ENCODE data around the gene PIBF1. TPM values are rescaled to one million over a fixed set of nuclear protein-coding genes. Genes with fewer than 3 reads are reported as not detected.
"Not testable (repeated sequence)": the region's sequence is repeated elsewhere in the genome, so short reads cannot be mapped to it uniquely, and the experiment has no call there.

The PIBF1 gene
- total RNA-seq, 6 experiments from 2014 or later = 5.3 to 10.9 (median 7.8) TPM

GRCh38 chr13:72763411-72763810 lies 18.5 kb upstream of the PIBF1 start:
- 86% methylated on average over 2 of the region's 2 CpGs for WGBS (ENCODE audit: insufficient coverage, low coverage, low lambda C conversion rate, missing lambda C conversion rate)
- no peak overlapping the region for H3K27ac ChIP-seq
- no peaks in the 10 kb centered on the region for H3K27me3 ChIP-seq
- ATAC-seq = no peak
- peaks cover 7 to 100% (median 59%) of the 10 kb centered on the region in 4 donors for H3K36me3 ChIP-seq
- H3K4me3 ChIP-seq = no peak overlapping the region
- H3K4me1 ChIP-seq = no peaks in the 10 kb centered on the region
- no peak for DNase-seq
- intact Hi-C loops (cut with DNase I) = no loop called here
- TF ChIP-seq POLR2A (IDR thresholded peaks at IDR 0.05) (no peak), CTCF (IDR thresholded peaks at IDR 0.05) (no peak)
- H3K9me3 ChIP-seq = no peaks in the 10 kb centered on the region

- H3K36me3 ChIP-seq = peaks cover 16 to 90% (median 52%) of the 10 kb centered on the region in 4 donors
- WGBS (ENCODE audit: insufficient coverage, low coverage, low lambda C conversion rate, missing lambda C conversion rate) = 71% methylated on average over 2 of the region's 2 CpGs
Measured at GRCh38 chr13:72774019-72774418, 7.9 kb upstream of the PIBF1 start.

GRCh38 chr13:72782717-72783116 lies 784 bp downstream of the PIBF1 start:
- DNase-seq (no peak), ATAC-seq (no peak)
- peak overlapping the region in 1 of 3 donors; percentile 45 for H3K27ac ChIP-seq
- H3K4me1 ChIP-seq = peaks cover 0 to 24% (median 7%) of the 10 kb centered on the region in 4 donors
- no peaks in the 10 kb centered on the region for H3K9me3 ChIP-seq
- H3K27me3 ChIP-seq = no peaks in the 10 kb centered on the region
- 0% methylated on average over 7 of the region's 7 CpGs for WGBS (ENCODE audit: insufficient coverage, low coverage, low lambda C conversion rate, missing lambda C conversion rate)
- TF ChIP-seq CTCF (IDR thresholded peaks at IDR 0.05) (no peak), POLR2A (IDR thresholded peaks at IDR 0.05) (no peak)
- intact Hi-C loops (cut with DNase I) = no loop called here
- H3K4me3 ChIP-seq = peak overlapping the region; percentile 87 to 97 (median 92)
- H3K36me3 ChIP-seq = peaks cover 0 to 6% (median 2%) of the 10 kb centered on the region in 4 donors

More at GRCh38 chr13:72774019-72774418, 7.9 kb upstream of the PIBF1 start:
- TF ChIP-seq POLR2A (IDR thresholded peaks at IDR 0.05) (no peak), CTCF (IDR thresholded peaks at IDR 0.05) (no peak)
- Histone ChIP-seq H3K9me3 (no peaks in the 10 kb centered on the region), H3K4me3 (no peak overlapping the region), H3K4me1 (peaks cover 0 to 4% (median 0%) of the 10 kb centered on the region in 4 donors), H3K27me3 (no peaks in the 10 kb centered on the region), H3K27ac (no peak overlapping the region)
- DNase-seq = no peak
- no peak for ATAC-seq
- intact Hi-C loops (cut with DNase I) = no loop called here

GRCh38 chr13:72784679-72785078 lies 2.7 kb downstream of the PIBF1 start:
- H3K36me3 ChIP-seq; intact Hi-C loops (cut with DNase I); H3K27ac ChIP-seq; H3K27me3 ChIP-seq; DNase-seq; H3K4me3 ChIP-seq; H3K9me3 ChIP-seq; ATAC-seq: not testable (repeated sequence)
- WGBS (ENCODE audit: insufficient coverage, low coverage, low lambda C conversion rate, missing lambda C conversion rate) = no CpG with 5 or more reads among the region's 4 CpGs
- peaks cover 0 to 17% (median 7%) of the 10 kb centered on the region in 4 donors for H3K4me1 ChIP-seq

- Histone ChIP-seq H3K27ac (no peak overlapping the region), H3K4me1 (peaks cover 0 to 11% (median 2%) of the 10 kb centered on the region in 4 donors), H3K27me3 (no peaks in the 10 kb centered on the region), H3K36me3 (no peaks in the 10 kb centered on the region), H3K4me3 (no peak overlapping the region), H3K9me3 (no peaks in the 10 kb centered on the region)
- intact Hi-C loops (cut with DNase I) = no loop called here
- DNase-seq (no peak), ATAC-seq (no peak)
- no peak for TF ChIP-seq POLR2A (IDR thresholded peaks at IDR 0.05)
- TF ChIP-seq CTCF (IDR thresholded peaks at IDR 0.05) = no peak
- WGBS (ENCODE audit: insufficient coverage, low coverage, low lambda C conversion rate, missing lambda C conversion rate) = 75% methylated on average over 1 of the region's 1 CpG
Measured at GRCh38 chr13:72788831-72789230, 6.9 kb downstream of the PIBF1 start.
